ENCODE data around the gene TMEM147.

- TF ChIP-seq ZNF768 (tag by site-specific recombination; IDR thresholded peaks at IDR 0.05) (no peak), ZNF792 (tag by site-specific recombination; IDR thresholded peaks at IDR 0.05) (no peak), YY1 (tag by site-specific recombination; IDR thresholded peaks at IDR 0.05) (no peak), ZNF785 (tag by site-specific recombination; IDR thresholded peaks at IDR 0.05) (no peak), ZBTB20 (tag by site-specific recombination; IDR thresholded peaks at IDR 0.05) (no peak)
Measured at GRCh38 chr19:35571406-35571965, 26.1 kb downstream of the TMEM147 start.

Measured in HEK293 (cell line).